AG09309 (cell line): ENCODE data around the gene TNNI2.

Experiments used
- DNase-seq: peaks from one replicate; pipeline ENCODE4 v3.0.0-alpha.2; 2010; ENCODE audit warnings: low read depth
- H3K4me3 ChIP-seq: 2 replicates; pipeline ENCODE4 v1.5.1; 2011; ENCODE audit warnings: mild to moderate bottlenecking, low read depth, low read length, moderate library complexity; ENCODE audit not compliant: control insufficient read depth
- TF ChIP-seq, protein P1 (sequence below): IDR thresholded peaks from 2 replicates; pipeline ENCODE4 v1.5.1; 2011; ENCODE audit warnings: mild to moderate bottlenecking, low read depth, low read length, inconsistent platforms; ENCODE audit not compliant: insufficient read depth, control insufficient read depth; ENCODE audit errors: missing control alignments

The TNNI2 gene

DNA sequence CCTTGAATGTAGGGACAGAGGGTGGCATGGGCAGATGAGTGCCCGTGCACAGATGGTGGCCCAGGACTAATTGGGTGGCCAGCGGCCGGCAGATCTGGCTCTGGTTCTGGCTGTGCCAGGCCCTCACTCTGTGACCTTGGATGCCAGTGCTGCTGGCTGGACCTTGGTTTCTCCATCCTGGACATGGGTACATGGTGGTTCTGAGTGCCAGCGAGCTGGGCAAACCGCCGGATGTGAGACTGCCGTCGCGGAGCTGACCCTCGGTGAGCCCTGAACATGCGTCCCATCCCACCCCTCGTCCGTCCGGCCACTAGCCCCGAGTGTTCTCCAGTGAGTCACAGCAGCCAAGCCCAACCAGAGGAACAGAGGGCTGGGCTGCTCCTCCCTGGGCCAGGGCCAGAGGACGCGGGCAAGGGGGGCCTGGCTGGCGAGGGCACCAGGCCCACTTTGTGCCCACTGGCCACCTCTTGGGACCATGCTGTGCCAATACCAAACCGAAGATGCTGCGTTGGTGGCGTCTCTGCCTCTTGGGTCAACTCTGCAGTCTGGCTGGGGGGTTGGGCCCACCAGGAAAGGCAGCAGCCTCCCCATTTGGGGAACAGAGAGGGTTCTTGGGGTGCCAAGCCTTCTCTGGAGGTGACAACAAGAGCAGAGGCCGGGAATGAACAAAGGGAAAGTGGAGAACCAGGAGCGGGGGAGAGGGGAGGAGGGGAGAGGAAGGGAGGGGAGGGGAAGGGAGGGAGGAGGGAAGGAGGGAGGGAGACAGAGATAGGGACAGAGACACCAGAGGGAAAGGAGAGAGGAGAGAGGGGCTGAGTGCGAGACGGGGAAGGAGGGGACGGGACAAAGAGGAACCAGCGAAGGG lies 24.8 kb downstream of the TNNI2 start:
- H3K4me3 ChIP-seq, result no peak overlapping the region
- DNase-seq, result peak; percentile 54
- TF ChIP-seq, protein P1, sequence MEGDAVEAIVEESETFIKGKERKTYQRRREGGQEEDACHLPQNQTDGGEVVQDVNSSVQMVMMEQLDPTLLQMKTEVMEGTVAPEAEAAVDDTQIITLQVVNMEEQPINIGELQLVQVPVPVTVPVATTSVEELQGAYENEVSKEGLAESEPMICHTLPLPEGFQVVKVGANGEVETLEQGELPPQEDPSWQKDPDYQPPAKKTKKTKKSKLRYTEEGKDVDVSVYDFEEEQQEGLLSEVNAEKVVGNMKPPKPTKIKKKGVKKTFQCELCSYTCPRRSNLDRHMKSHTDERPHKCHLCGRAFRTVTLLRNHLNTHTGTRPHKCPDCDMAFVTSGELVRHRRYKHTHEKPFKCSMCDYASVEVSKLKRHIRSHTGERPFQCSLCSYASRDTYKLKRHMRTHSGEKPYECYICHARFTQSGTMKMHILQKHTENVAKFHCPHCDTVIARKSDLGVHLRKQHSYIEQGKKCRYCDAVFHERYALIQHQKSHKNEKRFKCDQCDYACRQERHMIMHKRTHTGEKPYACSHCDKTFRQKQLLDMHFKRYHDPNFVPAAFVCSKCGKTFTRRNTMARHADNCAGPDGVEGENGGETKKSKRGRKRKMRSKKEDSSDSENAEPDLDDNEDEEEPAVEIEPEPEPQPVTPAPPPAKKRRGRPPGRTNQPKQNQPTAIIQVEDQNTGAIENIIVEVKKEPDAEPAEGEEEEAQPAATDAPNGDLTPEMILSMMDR, result no peak

DNA sequence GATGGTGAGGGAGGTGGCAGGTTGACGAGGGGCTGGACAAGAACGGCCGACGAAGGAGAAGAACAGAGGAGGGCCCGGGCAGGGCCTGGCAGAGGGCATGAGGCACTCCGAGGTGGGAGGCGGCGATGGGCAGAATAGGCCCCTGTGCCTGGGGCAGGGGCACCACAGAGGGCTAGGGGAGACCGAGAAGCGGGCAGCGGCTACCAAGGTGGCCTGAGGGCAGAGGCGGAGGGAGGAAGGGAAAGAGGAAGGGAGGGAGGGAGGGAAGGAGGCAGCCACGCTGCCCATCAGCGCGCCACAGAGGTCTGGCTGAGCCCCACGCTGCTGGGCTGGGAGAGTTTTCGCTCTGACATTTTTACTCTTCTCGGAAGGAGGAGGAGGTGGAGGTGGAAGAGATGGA lies 25.4 kb downstream of the TNNI2 start:
- H3K4me3 ChIP-seq, result no peak overlapping the region
- DNase-seq, result no peak
- TF ChIP-seq, protein P1, result no peak

DNA sequence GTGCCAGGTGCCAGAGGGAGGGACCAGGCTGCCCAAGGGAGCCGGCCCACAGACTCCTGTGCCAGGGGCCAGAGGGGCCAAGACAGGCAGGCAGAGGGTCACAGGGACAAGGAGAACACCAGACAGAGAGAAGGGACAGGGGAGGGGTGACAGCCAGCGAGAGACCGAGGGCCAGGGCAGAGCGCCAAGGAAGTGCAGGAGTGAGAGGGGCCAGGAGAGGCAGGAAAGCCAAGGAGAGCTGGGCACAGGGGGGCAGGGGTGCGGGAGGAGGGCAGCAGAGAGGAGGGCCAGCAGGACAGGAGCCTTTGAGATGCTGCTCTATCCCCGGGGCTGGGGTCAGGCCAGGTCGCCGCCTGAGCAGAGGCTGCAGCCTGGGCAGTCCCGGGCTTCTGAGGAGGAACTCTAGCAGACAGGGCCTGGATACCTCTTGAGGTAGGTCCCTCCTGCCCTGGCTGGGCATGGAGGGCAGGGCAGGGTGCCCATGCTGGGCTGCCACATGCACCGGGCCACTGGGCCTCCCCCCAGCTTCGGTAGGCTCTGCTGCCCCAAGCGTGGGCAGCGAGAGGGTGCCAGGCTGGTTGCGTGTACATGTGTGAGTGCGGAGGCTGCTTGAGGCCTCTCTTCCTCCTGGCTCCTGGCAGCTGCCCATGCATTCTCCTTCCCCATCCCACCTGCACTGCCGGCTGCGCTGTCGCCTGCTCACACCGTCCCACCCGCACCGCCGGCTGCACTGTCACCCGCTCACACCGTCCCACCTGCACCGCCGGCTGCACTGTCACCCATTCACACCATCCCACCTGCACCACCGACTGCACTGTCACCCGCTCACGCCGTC lies 26.3 kb downstream of the TNNI2 start:
- no peak for DNase-seq
- no peak overlapping the region for H3K4me3 ChIP-seq
- TF ChIP-seq, protein P1, result no peak

DNA sequence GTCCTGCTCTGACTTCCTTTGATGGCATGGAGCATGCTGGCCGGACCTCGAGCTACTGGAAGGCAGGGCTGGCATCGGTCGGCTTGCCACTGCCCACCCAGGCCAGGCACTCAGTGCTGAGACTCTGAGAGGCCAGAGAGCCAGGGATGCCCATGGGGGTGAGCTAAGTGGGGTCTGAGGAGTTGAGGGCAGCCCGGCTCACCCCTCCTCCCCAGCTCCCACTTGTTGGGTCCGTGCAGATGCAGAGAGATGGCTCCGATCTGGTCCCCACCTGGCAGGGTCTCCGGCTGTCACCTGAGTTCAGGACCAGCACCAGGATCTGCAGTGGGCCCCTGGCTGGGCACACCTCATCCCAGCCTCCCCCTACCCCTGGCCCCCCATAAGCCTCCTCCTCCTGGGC lies 27.4 kb downstream of the TNNI2 start:
- TF ChIP-seq, protein P1, result no peak
- H3K4me3 ChIP-seq, result no peak overlapping the region
- no peak for DNase-seq

DNA sequence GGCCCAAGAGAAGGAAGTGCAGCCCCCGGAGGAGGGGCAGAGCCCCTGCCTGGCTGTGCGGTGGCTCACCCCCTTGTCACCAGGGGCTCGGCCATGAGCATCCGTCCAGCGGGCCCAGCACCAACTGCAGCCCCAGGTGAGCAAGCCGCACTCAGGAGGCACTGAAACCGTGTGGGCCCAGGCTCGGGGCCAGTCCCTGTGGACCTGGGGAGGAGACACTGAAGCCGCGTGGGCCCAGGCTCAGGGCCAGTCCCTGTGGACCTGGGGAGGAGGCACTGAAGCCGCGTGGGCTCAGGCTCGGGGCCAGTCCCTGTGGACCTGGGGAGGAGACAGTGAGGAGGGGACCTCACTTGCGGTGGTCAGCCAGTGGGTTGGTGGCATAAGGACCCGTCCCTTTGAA lies 28.0 kb downstream of the TNNI2 start:
- no peak overlapping the region for H3K4me3 ChIP-seq
- no peak for DNase-seq
- TF ChIP-seq, protein P1, result no peak

DNA sequence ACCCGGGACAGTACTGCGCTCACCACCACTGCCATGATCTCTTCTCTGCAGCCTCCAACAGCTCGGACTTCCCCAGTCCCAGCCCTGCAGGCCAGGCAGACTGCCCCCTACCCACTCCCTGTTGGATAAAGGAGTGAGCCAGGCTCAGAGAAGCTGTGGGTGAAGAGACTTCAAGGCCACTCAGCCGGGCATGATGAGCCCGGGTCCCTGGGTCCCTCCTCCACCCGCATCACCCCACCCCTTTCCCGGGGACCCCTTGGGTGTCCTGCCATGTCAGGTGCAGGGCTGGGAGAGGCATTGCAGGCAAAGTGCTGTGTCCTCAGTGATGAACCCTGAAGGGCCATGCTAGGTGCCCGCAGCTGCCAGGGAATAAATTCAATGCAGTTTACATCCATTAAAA lies 28.6 kb downstream of the TNNI2 start:
- no peak for DNase-seq
- H3K4me3 ChIP-seq, result no peak overlapping the region
- TF ChIP-seq, protein P1, result no peak
